Stimulated activated CD4-positive, alpha-beta T cell treated with anti-CD3 and anti-CD28 coated beads, Interleukin-1b, Interleukin-23, amount 100 ng/mL, for 24 hours (primary cell): Measurements from ENCODE around the gene FLNB.

Experiments
- DNase-seq, 4 experiments: peaks; one replicate each; pipeline ENCODE4 v3.0.0-alpha.2; 2020; ENCODE audit warnings: low read depth in 4 of 4, low spot score in 1 of 4

FLNB gene

GRCh38 chr3:58157700-58158099 is 149.5 kb downstream of the FLNB start:
- no peak for DNase-seq

GRCh38 chr3:58158442-58159153 is 150.4 kb downstream of the FLNB start:
- no peak for DNase-seq

DNA sequence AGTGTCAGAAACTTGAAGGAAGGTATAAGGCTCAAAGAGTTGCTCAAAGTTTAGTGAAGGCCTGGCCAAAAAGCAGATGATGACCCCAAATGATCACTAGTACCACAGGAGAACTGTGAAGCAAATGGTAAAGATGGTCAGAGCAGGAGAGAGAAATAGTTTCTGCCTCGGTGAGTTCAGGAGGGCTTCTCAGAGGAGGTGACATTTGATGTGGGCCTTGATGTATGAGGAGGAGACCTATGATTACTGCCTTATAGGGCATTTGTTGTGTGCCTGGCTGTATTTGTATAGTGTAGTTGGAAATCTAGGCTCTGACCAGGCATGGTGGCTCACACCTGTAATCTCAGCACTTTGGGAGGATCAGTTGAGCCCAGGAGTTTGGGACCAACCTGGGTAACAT is 152.2 kb downstream of the FLNB start:
- DNase-seq: no peak

GRCh38 chr3:58161435-58162398 is 153.5 kb downstream of the FLNB start:
- DNase-seq: no peak

GRCh38 chr3:58163234-58163633 is 155.0 kb downstream of the FLNB start:
- no peak for DNase-seq

- no peak for DNase-seq
Observed at GRCh38 chr3:58164199-58164879, 156.1 kb downstream of the FLNB start.

- no peak for DNase-seq
Observed at GRCh38 chr3:58164906-58165821, 156.9 kb downstream of the FLNB start.

- DNase-seq: peak in 3 of 4 experiments; percentile 37 to 50 (median 48)
Observed at GRCh38 chr3:58167431-58168351, 159.5 kb downstream of the FLNB start.

- DNase-seq: no peak
Observed at GRCh38 chr3:58168498-58168897, 160.3 kb downstream of the FLNB start.

DNA sequence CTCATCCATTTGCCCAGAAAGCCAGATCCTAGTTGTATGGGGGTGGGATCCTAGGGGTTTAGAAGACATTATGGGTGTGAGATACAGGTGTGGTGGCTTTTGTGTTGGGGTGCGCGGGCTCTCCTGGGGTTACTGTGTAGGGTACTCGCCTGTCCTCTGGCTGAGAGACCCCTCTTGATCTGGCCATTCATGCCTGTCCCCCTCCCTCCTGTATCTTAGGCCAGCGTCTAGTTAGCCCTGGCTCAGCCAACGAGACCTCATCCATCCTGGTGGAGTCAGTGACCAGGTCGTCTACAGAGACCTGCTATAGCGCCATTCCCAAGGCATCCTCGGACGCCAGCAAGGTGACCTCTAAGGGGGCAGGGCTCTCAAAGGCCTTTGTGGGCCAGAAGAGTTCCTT is 161.1 kb downstream of the FLNB start:
- DNase-seq: no peak

- DNase-seq: no peak
Observed at GRCh38 chr3:58170376-58170775, 162.2 kb downstream of the FLNB start.

- DNase-seq: no peak
Observed at GRCh38 chr3:58171126-58171525, 162.9 kb downstream of the FLNB start.

DNA sequence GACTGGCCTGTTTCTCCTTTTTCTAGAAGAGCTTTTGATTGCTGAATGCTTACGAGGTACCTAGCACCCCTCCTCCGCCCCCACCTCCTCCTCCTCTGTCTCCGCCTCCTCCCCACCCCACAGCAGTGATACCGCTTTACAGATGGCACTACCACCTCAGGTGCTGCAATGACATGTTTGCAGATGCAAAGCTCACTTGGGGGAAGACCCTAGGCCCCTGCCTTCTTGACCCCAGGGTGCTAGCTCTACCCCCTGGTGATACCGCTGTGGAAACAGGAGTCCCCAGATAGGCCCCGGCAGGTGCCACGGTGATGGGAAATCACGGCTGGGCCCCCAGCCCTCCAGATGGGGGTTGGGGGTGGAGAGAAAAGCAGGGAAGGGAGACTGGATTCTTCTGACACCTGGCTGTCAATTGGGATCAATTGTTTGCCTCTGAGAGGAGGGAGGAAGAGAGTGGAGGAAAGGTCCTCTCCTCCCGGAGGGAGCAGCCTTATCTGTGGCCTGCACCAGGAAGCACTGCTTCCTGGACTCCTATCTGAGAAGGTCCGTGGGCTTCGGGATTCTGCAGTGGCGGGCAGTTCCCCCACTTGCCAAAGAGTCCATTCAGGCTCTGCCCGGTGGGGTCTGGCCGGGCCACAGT is 164.9 kb downstream of the FLNB start:
- no peak for DNase-seq

- DNase-seq: no peak
Observed at GRCh38 chr3:58173669-58174398, 165.6 kb downstream of the FLNB start.

DNA sequence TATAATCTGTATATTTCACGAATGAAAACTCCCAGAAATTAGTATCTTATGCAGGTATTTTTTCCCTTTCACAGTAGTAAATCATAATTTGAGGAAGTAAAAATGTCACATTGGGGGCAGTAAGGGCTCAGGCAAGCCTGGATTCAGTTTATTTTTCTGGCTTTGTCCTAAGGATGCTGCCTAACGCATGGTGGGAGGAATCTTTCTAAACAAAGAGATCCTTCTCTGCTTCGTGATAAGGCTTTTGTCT is 166.9 kb downstream of the FLNB start:
- no peak for DNase-seq

DNA sequence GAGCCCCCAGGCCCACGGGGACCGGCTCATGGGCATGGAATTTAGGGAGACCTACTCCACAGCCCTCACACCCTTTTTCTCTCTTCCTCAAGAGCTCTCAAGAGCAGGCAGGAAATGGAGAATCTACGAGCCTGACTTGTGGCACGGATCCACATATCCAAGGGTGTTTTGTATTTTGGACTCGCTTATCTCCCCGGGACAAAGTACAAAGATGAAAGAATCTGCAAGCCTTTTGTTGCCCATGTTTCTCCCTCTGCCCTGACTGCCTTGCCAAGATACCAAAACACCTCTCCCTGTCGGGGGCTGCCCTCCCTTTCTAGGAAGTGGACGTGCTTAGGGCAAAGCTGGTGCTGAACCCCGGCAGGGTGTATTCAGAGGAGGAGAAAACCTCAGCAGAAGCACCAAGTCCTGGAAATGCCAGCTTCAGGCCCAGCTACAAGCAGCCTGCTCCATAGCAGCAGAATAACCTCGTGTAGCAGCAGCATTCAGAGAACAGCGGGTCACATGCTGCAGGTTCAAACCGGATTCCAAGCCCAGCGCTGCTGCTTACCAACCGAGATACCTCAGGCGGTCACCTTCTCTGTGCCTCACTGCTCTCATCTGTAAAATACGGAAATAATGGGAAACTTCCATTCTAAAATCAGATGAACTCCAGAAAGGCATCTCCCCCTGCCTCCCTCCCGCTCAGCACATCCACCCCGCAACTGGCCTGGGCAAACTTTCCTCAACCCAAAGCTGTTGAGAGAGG is 167.4 kb downstream of the FLNB start:
- no peak for DNase-seq

DNA sequence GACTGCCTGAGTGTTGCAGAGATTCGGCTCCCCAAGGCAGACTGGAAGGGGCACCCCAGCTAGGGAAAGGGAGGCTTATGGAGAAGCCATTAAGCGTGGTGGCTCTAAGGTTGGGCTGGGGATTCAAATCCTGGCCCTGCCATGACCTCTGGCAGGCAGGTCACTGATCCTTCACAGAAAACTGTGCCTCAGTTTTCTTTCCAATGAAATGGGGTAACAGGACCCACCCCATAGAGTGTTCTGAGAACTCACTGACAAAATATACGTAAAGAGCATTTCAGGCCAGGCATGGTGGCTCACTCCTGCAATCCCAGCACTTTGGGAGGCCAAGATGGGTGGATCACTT is 167.9 kb downstream of the FLNB start:
- DNase-seq: no peak

DNA sequence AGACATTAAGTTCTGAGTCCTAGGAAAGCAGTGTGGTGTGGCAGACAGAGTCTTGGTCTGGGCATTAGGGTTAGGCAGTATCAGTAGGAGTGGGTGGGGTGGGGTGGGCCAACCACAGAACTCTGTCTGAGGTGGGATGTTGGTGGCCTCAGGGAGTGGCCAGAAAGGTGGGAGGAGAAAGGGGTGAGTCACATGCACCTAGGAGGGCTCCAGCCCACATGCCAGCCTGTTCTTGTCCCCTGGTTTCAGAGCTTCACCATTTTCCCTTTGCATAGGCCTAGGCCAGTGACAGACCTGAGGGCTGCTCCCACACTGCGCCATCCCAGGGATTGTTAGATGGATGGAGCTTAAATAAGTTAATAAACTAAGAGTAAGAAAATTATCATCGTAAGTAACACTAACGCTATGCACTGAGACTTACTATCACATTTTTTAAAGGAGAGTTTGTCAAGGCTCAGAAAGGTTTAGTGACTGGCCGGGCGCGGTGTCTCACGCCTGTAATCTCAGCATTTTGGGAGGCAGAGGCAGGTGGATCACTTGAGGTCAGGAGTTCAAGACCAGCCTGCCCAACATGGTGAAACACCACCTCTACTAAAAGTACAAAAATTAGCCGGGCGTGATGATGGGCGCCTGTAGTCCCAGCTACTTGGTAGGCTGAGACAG is 168.7 kb downstream of the FLNB start:
- DNase-seq: no peak
